ENCODE data around the gene PNPLA1.

DNA sequence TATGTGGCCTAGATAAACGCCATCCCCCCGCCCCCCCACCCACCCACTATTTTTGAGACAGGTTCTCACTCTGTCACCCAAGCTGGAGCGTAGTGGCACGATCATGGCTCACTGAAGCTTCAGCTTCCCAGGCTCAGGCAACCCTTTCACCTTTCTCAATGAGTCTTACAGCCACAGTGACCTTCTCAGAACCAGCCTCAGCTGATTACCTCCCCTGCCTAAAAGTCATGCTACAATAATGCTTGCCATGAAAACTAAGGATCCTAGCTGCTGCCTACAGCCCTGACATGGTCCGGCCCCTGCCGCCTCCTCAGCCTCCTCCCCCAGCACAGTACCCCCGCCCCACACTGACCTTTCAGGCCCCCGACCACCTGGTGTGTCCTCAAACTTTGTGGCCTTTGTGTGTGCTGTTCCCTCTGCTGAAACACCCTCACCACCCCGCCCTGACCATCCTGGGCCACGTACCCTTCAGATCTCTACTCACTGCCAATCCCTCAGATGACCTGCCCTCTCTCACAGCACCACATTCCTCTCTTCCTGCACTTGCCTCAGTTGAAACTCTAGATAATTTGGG lies 31.3 kb downstream of the PNPLA1 start:
- no peak for TF ChIP-seq EZH2 (IDR thresholded peaks at IDR 0.05; ENCODE audit: borderline replicate concordance, low read length)
- TF ChIP-seq, protein P1, sequence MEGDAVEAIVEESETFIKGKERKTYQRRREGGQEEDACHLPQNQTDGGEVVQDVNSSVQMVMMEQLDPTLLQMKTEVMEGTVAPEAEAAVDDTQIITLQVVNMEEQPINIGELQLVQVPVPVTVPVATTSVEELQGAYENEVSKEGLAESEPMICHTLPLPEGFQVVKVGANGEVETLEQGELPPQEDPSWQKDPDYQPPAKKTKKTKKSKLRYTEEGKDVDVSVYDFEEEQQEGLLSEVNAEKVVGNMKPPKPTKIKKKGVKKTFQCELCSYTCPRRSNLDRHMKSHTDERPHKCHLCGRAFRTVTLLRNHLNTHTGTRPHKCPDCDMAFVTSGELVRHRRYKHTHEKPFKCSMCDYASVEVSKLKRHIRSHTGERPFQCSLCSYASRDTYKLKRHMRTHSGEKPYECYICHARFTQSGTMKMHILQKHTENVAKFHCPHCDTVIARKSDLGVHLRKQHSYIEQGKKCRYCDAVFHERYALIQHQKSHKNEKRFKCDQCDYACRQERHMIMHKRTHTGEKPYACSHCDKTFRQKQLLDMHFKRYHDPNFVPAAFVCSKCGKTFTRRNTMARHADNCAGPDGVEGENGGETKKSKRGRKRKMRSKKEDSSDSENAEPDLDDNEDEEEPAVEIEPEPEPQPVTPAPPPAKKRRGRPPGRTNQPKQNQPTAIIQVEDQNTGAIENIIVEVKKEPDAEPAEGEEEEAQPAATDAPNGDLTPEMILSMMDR (IDR thresholded peaks at IDR 0.05; ENCODE audit: low read length): no peak

Measured in OCI-LY1 (cell line).